GM10847 (cell line): Measurements from ENCODE around the gene OSBPL1A.

Experiments
- POLR2A ChIP-seq: IDR thresholded peaks from 2 replicates; pipeline ENCODE4 v1.6.1; 2011; ENCODE audit not compliant: insufficient read length; ENCODE audit errors: extremely low read depth

OSBPL1A gene

GRCh38 chr18:24369426-24369825 lies 28.2 kb downstream of the OSBPL1A start:
- TF ChIP-seq POLR2A = no peak

GRCh38 chr18:24368749-24369148 lies 28.9 kb downstream of the OSBPL1A start:
- no peak for TF ChIP-seq POLR2A

- no peak for TF ChIP-seq POLR2A
Observed at GRCh38 chr18:24366328-24366727, 31.3 kb downstream of the OSBPL1A start.

GRCh38 chr18:24364177-24364576 lies 33.4 kb downstream of the OSBPL1A start:
- TF ChIP-seq POLR2A = no peak

- no peak for TF ChIP-seq POLR2A
Observed at GRCh38 chr18:24362757-24363156, 34.9 kb downstream of the OSBPL1A start.

GRCh38 chr18:24354278-24354677 lies 43.3 kb downstream of the OSBPL1A start:
- no peak for TF ChIP-seq POLR2A

GRCh38 chr18:24346254-24346653 lies 51.4 kb downstream of the OSBPL1A start:
- TF ChIP-seq POLR2A = no peak

- no peak for TF ChIP-seq POLR2A
Observed at GRCh38 chr18:24344509-24344908, 53.1 kb downstream of the OSBPL1A start.

- no peak for TF ChIP-seq POLR2A
Observed at GRCh38 chr18:24342347-24342746, 55.3 kb downstream of the OSBPL1A start.

GRCh38 chr18:24341361-24341760 lies 56.3 kb downstream of the OSBPL1A start:
- TF ChIP-seq POLR2A = no peak

- TF ChIP-seq POLR2A = no peak
Observed at GRCh38 chr18:24333084-24333483, 64.5 kb downstream of the OSBPL1A start.

- no peak for TF ChIP-seq POLR2A
Observed at GRCh38 chr18:24326211-24326610, 71.4 kb downstream of the OSBPL1A start.

- no peak for TF ChIP-seq POLR2A
Observed at GRCh38 chr18:24322584-24323136, 75.0 kb downstream of the OSBPL1A start.

- TF ChIP-seq POLR2A = no peak
Observed at GRCh38 chr18:24321071-24321470, 76.6 kb downstream of the OSBPL1A start.

GRCh38 chr18:24319757-24320156 lies 77.9 kb downstream of the OSBPL1A start:
- TF ChIP-seq POLR2A = no peak

- TF ChIP-seq POLR2A = no peak
Observed at GRCh38 chr18:24317370-24317769, 80.3 kb downstream of the OSBPL1A start.

GRCh38 chr18:24315170-24315569 lies 82.5 kb downstream of the OSBPL1A start:
- no peak for TF ChIP-seq POLR2A

GRCh38 chr18:24306201-24306600 lies 91.4 kb downstream of the OSBPL1A start:
- TF ChIP-seq POLR2A = no peak

- no peak for TF ChIP-seq POLR2A
Observed at GRCh38 chr18:24300703-24301102, 96.9 kb downstream of the OSBPL1A start.
